A549 (cell line): ENCODE measurements around the gene NFIX. TPM values are rescaled to one million over a fixed set of nuclear protein-coding genes. Genes with fewer than 3 reads are reported as not detected.

Experiments used
- ATAC-seq, 2 experiments: fragments of 200-7000 bp in 1 of 2; fragments of >200 bp in 1 of 2; cut with Nextera tagmentation in 1 of 2; cut with Tn5 transposase in 1 of 2; 3 replicates each; pipeline versions ENCODE4 v1.8.0 to v1.9.1; 2018 to 2020; ENCODE audit warnings: mild to moderate bottlenecking in 1 of 2, moderate library complexity in 1 of 2
- CTCF ChIA-PET: fragments of 300-600 bp; sonication (Branson Sonifier 250); formaldehyde crosslinking; extraction: SDS; loops from one replicate; lab custom pipeline; 2021; ENCODE audit warnings: antibody characterized with exemption, inconsistent platforms; lab: Yijun Ruan, JAX
- POLR2A ChIA-PET: fragments of 350-600 bp; formaldehyde crosslinking; extraction: SDS; loops from one replicate; lab custom pipeline; 2021; ENCODE audit warnings: antibody characterized with exemption, inconsistent platforms; lab: Yijun Ruan, JAX
- DNase-seq, 2 experiments: peaks; one replicate each; pipeline versions ENCODE4 v3.0.0 to v3.0.0-alpha.2; 2011 to 2016; ENCODE audit warnings: low read depth in 1 of 2, low spot score in 1 of 2
- FAIRE-seq: peaks from 2 replicates; lab custom pipeline; 2011; peaks lifted over from hg19 to GRCh38; lab: Jason Lieb, UNC
- H3K27ac ChIP-seq, 2 experiments: fragments of >200 bp; sonication (Bioruptor Twin); formaldehyde crosslinking; 3 replicates each; pipeline ENCODE4 v1.5.1; 2016 to 2017
- H3K4me1 ChIP-seq: fragments of >200 bp; sonication (Bioruptor Twin); formaldehyde crosslinking; 3 replicates; pipeline ENCODE4 v1.6.1; 2016
- H3K4me2 ChIP-seq: fragments of >200 bp; sonication (Bioruptor Twin); formaldehyde crosslinking; 3 replicates; pipeline ENCODE4 v1.6.1; 2016
- H3K4me3 ChIP-seq: fragments of >200 bp; sonication (Bioruptor Twin); formaldehyde crosslinking; 3 replicates; pipeline ENCODE4 v1.5.1; 2016
- H3K9me3 ChIP-seq: fragments of >200 bp; sonication (Bioruptor Twin); formaldehyde crosslinking; 3 replicates; pipeline ENCODE4 v1.6.1; 2016
- BHLHE40 ChIP-seq: IDR thresholded peaks from 2 replicates; pipeline ENCODE4 v1.6.1; 2012; ENCODE audit warnings: low read depth, low read length, inconsistent platforms
- EP300 ChIP-seq, 2 experiments: fragments of >200 bp; sonication (Bioruptor Twin); formaldehyde crosslinking; IDR thresholded peaks; 2 replicates in 1 of 2; 3 replicates in 1 of 2; pipeline ENCODE4 v1.6.1; 2016 to 2017
- FOSB ChIP-seq: fragments of 250-450 bp; sonication (Bioruptor Pico); IDR thresholded peaks from 2 replicates; pipeline ENCODE4 v1.5.0; 2020; ENCODE audit warnings: mild to moderate bottlenecking, moderate library complexity
- FOXS1 ChIP-seq: fragments of 250-450 bp; sonication (Bioruptor Pico); IDR thresholded peaks from 2 replicates; pipeline ENCODE4 v1.5.0; 2020; ENCODE audit warnings: mild to moderate bottlenecking, moderate library complexity
- GATA3 ChIP-seq: IDR thresholded peaks from 2 replicates; pipeline ENCODE4 v1.6.1; 2012; ENCODE audit warnings: borderline replicate concordance
- HDAC2 ChIP-seq: fragments of 200-600 bp; sonication (generic); IDR thresholded peaks from 2 replicates; pipeline ENCODE4 v1.6.1; 2016
- NPAS2 ChIP-seq: fragments of 250-450 bp; sonication (Bioruptor Pico); IDR thresholded peaks from 2 replicates; pipeline ENCODE4 v1.8.0; 2022; ENCODE audit warnings: mild to moderate bottlenecking, moderate library complexity, borderline replicate concordance
- RNF2 ChIP-seq: fragments of 200-600 bp; sonication (generic); IDR thresholded peaks from 2 replicates; pipeline ENCODE4 v1.6.1; 2016; ENCODE audit warnings: low read depth, mild to moderate bottlenecking, antibody characterized with exemption, moderate library complexity, borderline replicate concordance
- ZC3H11A ChIP-seq: fragments of 450-650 bp; IDR thresholded peaks from 2 replicates; pipeline ENCODE4 v1.6.1; 2014; ENCODE audit warnings: antibody characterized with exemption, mild to moderate bottlenecking
- WGBS: methylation state at CpG from one replicate; pipeline ENCODE4 v1.1.6; 2017; ENCODE audit errors: missing lambda C conversion rate; 5-methylcytosine and 5-hydroxymethylcytosine counted together
- polyA plus RNA-seq, 4 experiments: library from polyadenylated mRNA; depleted of rRNA in 3 of 4; stranded (reverse); fragments of >200 nt; fragmentation: RNase III in 1 of 4; extraction: RNeasy Plus Mini Kit Qiagen cat#74134 plus additional on column Dnase treatment in 1 of 4; gene quantifications; 2 replicates in 3 of 4; 3 replicates in 1 of 4; pipeline ENCODE4 v1.2.3, GENCODE V29; 2011 to 2017
- TF ChIP-seq, protein P1 (sequence below): fragments of 200-600 bp; sonication (generic); IDR thresholded peaks from 2 replicates; pipeline ENCODE4 v1.6.1; 2016; ENCODE audit warnings: antibody characterized with exemption, mild to moderate bottlenecking, moderate library complexity
- TF ChIP-seq, protein P2 (sequence below): fragments of 450-650 bp; IDR thresholded peaks from 2 replicates; pipeline ENCODE4 v1.6.1; 2014; ENCODE audit warnings: antibody characterized with exemption
- TF ChIP-seq, protein P3 (sequence below): fragments of 250-450 bp; sonication (Bioruptor Pico); IDR thresholded peaks from 2 replicates; pipeline ENCODE4 v1.5.0; 2021; ENCODE audit warnings: mild to moderate bottlenecking, moderate library complexity, borderline replicate concordance
- TF ChIP-seq, protein P4 (sequence below): IDR thresholded peaks from 2 replicates; pipeline ENCODE4 v1.6.1; 2012; ENCODE audit warnings: low read depth, borderline replicate concordance
- TF ChIP-seq, protein P5 (sequence below): IDR thresholded peaks from 2 replicates; pipeline ENCODE4 v1.6.1; 2012

Gene NFIX
- polyA plus RNA-seq, 2 of the 4 experiments (the other 2 are of a cell fraction) = 0.52 to 3.0 TPM

DNA sequence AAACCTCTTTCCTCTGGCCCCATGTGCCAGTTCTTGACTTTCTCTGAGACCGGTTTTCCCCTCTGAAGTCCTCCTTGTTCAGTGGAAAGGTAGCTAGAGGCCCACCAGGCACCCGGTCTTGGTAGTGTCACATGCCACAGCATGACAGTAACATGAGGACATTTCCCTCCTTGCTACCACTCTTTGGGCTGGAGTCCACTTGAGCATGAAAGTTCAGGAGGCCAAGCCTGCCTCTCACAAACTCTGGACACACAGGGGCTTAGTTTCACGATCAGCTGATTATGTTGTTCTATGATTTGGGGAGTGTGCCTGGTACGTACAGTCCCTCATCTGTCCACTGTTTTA lies 45.6 kb downstream of the NFIX start:
- 71% methylated on average over 4 of the region's 4 CpGs for WGBS
- Histone ChIP-seq H3K4me2 (no peak overlapping the region), H3K4me1 (peaks cover 17% of the 10 kb centered on the region), H3K27ac (no peak overlapping the region), H3K9me3 (no peaks in the 10 kb centered on the region), H3K4me3 (no peak overlapping the region)
- DNase-seq = no peak
- ATAC-seq = no peak
- no peak for TF ChIP-seq GATA3
- ChIA-PET POLR2A (no interaction called here), CTCF (interaction anchor here (1.7 to 3.4 kb wide), 3 partner anchors 11 to 57 kb away, joined by 5 to 20 read pairs (median 5); no protein-coding TSS in a partner anchor)
- FAIRE-seq = no peak

DNA sequence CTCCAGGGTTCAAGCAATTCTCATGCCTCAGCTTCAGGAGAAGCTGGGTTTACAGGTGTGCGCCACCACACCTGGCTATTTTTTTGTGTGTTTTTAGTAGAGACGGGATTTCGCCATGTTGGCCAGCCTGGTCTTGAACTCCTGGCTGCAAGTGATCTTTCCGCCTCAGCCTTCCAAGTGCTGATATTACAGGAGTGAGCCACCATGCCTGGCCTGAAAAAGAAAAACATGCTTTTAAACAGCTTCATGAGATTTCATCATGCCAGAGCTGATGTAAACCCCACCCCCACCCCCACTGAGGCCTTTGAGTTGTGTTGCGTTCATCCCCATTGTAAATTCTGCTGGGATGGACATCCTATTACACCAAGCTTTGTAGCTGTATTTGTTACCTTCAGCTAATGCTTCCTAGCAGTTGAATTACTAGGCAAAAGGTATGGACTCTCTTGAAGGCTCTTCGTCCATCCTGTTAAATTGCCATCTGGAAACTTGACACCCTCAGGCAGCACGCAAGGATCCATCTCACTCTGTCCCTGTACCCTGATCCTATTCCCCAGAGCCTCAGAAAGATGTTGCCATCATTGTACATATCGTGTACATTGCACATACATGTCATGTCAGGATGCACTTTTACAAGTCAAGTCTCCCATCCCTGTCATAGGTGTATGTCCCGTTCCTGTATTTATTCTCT lies 47.3 kb downstream of the NFIX start:
- no peaks in the 10 kb centered on the region; the same call in 2 of the 3 replicates for H3K4me1 ChIP-seq
- FAIRE-seq (no peak), DNase-seq (no peak), ATAC-seq (no peak)
- no peak overlapping the region for H3K4me3 ChIP-seq
- H3K27ac ChIP-seq = no peak overlapping the region
- no peaks in the 10 kb centered on the region for H3K9me3 ChIP-seq
- 85% methylated on average over 8 of the region's 9 CpGs for WGBS
- H3K4me2 ChIP-seq = no peak overlapping the region
- CTCF ChIA-PET = interaction anchor here (0.6 to 5.5 kb wide), 7 partner anchors 9 to 78 kb away, joined by 3 to 28 read pairs (median 4); no protein-coding TSS in a partner anchor
- POLR2A ChIA-PET = no interaction called here
- TF ChIP-seq, protein P1, sequence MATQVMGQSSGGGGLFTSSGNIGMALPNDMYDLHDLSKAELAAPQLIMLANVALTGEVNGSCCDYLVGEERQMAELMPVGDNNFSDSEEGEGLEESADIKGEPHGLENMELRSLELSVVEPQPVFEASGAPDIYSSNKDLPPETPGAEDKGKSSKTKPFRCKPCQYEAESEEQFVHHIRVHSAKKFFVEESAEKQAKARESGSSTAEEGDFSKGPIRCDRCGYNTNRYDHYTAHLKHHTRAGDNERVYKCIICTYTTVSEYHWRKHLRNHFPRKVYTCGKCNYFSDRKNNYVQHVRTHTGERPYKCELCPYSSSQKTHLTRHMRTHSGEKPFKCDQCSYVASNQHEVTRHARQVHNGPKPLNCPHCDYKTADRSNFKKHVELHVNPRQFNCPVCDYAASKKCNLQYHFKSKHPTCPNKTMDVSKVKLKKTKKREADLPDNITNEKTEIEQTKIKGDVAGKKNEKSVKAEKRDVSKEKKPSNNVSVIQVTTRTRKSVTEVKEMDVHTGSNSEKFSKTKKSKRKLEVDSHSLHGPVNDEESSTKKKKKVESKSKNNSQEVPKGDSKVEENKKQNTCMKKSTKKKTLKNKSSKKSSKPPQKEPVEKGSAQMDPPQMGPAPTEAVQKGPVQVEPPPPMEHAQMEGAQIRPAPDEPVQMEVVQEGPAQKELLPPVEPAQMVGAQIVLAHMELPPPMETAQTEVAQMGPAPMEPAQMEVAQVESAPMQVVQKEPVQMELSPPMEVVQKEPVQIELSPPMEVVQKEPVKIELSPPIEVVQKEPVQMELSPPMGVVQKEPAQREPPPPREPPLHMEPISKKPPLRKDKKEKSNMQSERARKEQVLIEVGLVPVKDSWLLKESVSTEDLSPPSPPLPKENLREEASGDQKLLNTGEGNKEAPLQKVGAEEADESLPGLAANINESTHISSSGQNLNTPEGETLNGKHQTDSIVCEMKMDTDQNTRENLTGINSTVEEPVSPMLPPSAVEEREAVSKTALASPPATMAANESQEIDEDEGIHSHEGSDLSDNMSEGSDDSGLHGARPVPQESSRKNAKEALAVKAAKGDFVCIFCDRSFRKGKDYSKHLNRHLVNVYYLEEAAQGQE = no peak

DNA sequence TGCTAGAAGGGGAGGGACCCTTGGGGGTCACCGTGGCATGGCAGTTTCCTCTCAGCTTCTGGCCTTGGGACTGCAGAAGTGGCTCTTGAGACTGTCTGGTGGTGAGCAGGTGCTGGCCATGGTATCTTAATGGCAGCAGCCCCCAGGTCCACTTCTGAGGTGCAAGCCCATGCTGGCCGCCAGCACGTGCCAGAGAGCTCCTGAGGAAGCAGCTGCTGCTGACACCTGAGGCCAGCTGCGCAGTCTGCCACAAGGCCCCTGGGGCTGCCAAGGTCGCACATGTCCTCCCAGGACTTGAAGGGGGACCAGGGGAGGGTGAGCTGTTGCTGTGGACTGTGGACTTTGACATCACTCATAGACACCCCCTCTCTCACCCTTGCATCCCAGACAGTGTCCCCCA lies 48.0 kb downstream of the NFIX start:
- Histone ChIP-seq H3K27ac (no peak overlapping the region), H3K9me3 (no peaks in the 10 kb centered on the region), H3K4me3 (no peak overlapping the region), H3K4me2 (no peak overlapping the region), H3K4me1 (no peaks in the 10 kb centered on the region)
- DNase-seq (no peak), FAIRE-seq (no peak), ATAC-seq (no peak)
- 60% methylated on average over 1 of the region's 5 CpGs for WGBS
- TF ChIP-seq HDAC2 (no peak), FOXS1 (CRISPR knock-in tag) (no peak), NPAS2 (CRISPR knock-in tag) (no peak), BHLHE40 (no peak), ZC3H11A (no peak), FOSB (CRISPR knock-in tag) (no peak), EP300 (IDR thresholded peaks at IDR 0.05) (no peak), RNF2 (no peak)
- TF ChIP-seq, protein P2, sequence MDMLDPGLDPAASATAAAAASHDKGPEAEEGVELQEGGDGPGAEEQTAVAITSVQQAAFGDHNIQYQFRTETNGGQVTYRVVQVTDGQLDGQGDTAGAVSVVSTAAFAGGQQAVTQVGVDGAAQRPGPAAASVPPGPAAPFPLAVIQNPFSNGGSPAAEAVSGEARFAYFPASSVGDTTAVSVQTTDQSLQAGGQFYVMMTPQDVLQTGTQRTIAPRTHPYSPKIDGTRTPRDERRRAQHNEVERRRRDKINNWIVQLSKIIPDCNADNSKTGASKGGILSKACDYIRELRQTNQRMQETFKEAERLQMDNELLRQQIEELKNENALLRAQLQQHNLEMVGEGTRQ = no peak
- TF ChIP-seq, protein P3, sequence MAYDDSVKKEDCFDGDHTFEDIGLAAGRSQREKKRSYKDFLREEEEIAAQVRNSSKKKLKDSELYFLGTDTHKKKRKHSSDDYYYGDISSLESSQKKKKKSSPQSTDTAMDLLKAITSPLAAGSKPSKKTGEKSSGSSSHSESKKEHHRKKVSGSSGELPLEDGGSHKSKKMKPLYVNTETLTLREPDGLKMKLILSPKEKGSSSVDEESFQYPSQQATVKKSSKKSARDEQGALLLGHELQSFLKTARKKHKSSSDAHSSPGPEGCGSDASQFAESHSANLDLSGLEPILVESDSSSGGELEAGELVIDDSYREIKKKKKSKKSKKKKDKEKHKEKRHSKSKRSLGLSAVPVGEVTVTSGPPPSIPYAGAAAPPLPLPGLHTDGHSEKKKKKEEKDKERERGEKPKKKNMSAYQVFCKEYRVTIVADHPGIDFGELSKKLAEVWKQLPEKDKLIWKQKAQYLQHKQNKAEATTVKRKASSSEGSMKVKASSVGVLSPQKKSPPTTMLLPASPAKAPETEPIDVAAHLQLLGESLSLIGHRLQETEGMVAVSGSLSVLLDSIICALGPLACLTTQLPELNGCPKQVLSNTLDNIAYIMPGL = no peak
- TF ChIP-seq, protein P4, sequence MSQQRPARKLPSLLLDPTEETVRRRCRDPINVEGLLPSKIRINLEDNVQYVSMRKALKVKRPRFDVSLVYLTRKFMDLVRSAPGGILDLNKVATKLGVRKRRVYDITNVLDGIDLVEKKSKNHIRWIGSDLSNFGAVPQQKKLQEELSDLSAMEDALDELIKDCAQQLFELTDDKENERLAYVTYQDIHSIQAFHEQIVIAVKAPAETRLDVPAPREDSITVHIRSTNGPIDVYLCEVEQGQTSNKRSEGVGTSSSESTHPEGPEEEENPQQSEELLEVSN = no peak
- TF ChIP-seq, protein P5, sequence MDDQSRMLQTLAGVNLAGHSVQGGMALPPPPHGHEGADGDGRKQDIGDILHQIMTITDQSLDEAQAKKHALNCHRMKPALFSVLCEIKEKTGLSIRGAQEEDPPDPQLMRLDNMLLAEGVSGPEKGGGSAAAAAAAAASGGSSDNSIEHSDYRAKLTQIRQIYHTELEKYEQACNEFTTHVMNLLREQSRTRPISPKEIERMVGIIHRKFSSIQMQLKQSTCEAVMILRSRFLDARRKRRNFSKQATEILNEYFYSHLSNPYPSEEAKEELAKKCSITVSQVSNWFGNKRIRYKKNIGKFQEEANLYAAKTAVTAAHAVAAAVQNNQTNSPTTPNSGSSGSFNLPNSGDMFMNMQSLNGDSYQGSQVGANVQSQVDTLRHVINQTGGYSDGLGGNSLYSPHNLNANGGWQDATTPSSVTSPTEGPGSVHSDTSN = no peak
- ChIA-PET CTCF (interaction anchor here (0.9 to 5.5 kb wide), 6 partner anchors 8 to 78 kb away, joined by 3 to 28 read pairs (median 4); no protein-coding TSS in a partner anchor), POLR2A (no interaction called here)
